Activated CD8-positive, alpha-beta memory T cell treated with anti-CD3 and anti-CD28 coated beads, Interleukin-2, amount 50 U/mL, for 1 hour (primary cell): ENCODE data around the gene AP3S2.
"Not testable (repeated sequence)": the region's sequence is repeated elsewhere in the genome, so short reads cannot be mapped to it uniquely, and the experiment has no call there.

Experiments
- DNase-seq: peaks from one replicate; pipeline ENCODE4 v3.0.0-alpha.2; 2020; ENCODE audit errors: extremely low read depth

Gene AP3S2

GRCh38 chr15:89864958-89865739 is 28.6 kb downstream of the AP3S2 start:
- DNase-seq = no peak

- no peak for DNase-seq
Measured at GRCh38 chr15:89863918-89864317, 29.9 kb downstream of the AP3S2 start.

GRCh38 chr15:89860891-89861290 is 32.9 kb downstream of the AP3S2 start:
- no peak for DNase-seq

GRCh38 chr15:89860431-89860830 is 33.4 kb downstream of the AP3S2 start:
- no peak for DNase-seq

- DNase-seq = no peak
Measured at GRCh38 chr15:89858661-89859458, 34.9 kb downstream of the AP3S2 start.

- DNase-seq = no peak
Measured at GRCh38 chr15:89857673-89858072, 36.1 kb downstream of the AP3S2 start.

- DNase-seq = no peak
Measured at GRCh38 chr15:89855948-89856347, 37.8 kb downstream of the AP3S2 start.

GRCh38 chr15:89854863-89855262 is 38.9 kb downstream of the AP3S2 start:
- not testable (repeated sequence) for DNase-seq

- no peak for DNase-seq
Measured at GRCh38 chr15:89852342-89852995, 41.3 kb downstream of the AP3S2 start.

GRCh38 chr15:89851673-89852341 is 42.0 kb downstream of the AP3S2 start:
- DNase-seq = no peak

GRCh38 chr15:89848970-89849292 is 44.9 kb downstream of the AP3S2 start:
- no peak for DNase-seq

GRCh38 chr15:89847101-89847500 is 46.7 kb downstream of the AP3S2 start:
- no peak for DNase-seq

GRCh38 chr15:89845305-89845893 is 48.4 kb downstream of the AP3S2 start:
- no peak for DNase-seq

- DNase-seq = no peak
Measured at GRCh38 chr15:89841962-89842361, 51.8 kb downstream of the AP3S2 start.

GRCh38 chr15:89841306-89841705 is 52.5 kb downstream of the AP3S2 start:
- no peak for DNase-seq

- no peak for DNase-seq
Measured at GRCh38 chr15:89839167-89839810, 54.5 kb downstream of the AP3S2 start.

GRCh38 chr15:89837830-89838178 is 56.0 kb downstream of the AP3S2 start:
- DNase-seq = no peak

- DNase-seq = no peak
Measured at GRCh38 chr15:89837134-89837829, 56.5 kb downstream of the AP3S2 start.

GRCh38 chr15:89836267-89837133 is 57.3 kb downstream of the AP3S2 start:
- no peak for DNase-seq

- no peak for DNase-seq
Measured at GRCh38 chr15:89835176-89835564, 58.6 kb downstream of the AP3S2 start.
